CD4-positive, alpha-beta T cell treated with Interleukin-2 at 100 ng/mL for 4 hours (primary cell): ENCODE measurements around the gene ABCF2.

ENCODE experiments used
- DNase-seq: peaks from one replicate; pipeline ENCODE4 v3.0.0-alpha.2; 2020; ENCODE audit warnings: low spot score

The ABCF2 gene

GRCh38 chr7:151252961-151253711 is 26.1 kb upstream of the ABCF2 start:
- no peak for DNase-seq

- DNase-seq: no peak
These were observed 25.5 kb upstream of the ABCF2 start for GRCh38 chr7:151252561-151252835.

- no peak for DNase-seq
These were observed 24.9 kb upstream of the ABCF2 start for GRCh38 chr7:151251689-151252560.

GRCh38 chr7:151251328-151251688 is 24.3 kb upstream of the ABCF2 start:
- no peak for DNase-seq

- DNase-seq: no peak
These were observed 23.5 kb upstream of the ABCF2 start for GRCh38 chr7:151250181-151251132.

GRCh38 chr7:151249732-151250072 is 22.7 kb upstream of the ABCF2 start:
- DNase-seq: no peak

GRCh38 chr7:151249034-151249731 is 22.2 kb upstream of the ABCF2 start:
- DNase-seq: peak; percentile 16

GRCh38 chr7:151248346-151249033 is 21.5 kb upstream of the ABCF2 start, which contains the start of gene SMARCD3:
Gene SMARCD3, minus strand, starts transcription at chr7:151248694. Its CDS starts 132 bp downstream, at chr7:151248562.
- peak; percentile 37 for DNase-seq

- no peak for DNase-seq
These were observed 20.8 kb upstream of the ABCF2 start for GRCh38 chr7:151247611-151248345.

- no peak for DNase-seq
These were observed 20.0 kb upstream of the ABCF2 start for GRCh38 chr7:151246851-151247580.

- no peak for DNase-seq
These were observed 19.3 kb upstream of the ABCF2 start for GRCh38 chr7:151246102-151246850.

GRCh38 chr7:151245360-151246101 is 18.5 kb upstream of the ABCF2 start:
- peak; percentile 53 for DNase-seq

GRCh38 chr7:151244841-151245346 is 17.9 kb upstream of the ABCF2 start:
- DNase-seq: no peak

GRCh38 chr7:151244196-151244840 is 17.3 kb upstream of the ABCF2 start:
- DNase-seq: peak; percentile 71

- peak; percentile 68 for DNase-seq
These were observed 16.6 kb upstream of the ABCF2 start for GRCh38 chr7:151243408-151244195.

- DNase-seq: no peak
These were observed 16.0 kb upstream of the ABCF2 start for GRCh38 chr7:151243045-151243349.
